ENCODE measurements around the gene STK11.

The STK11 gene

GRCh38 chr19:1254530-1255185 lies 49.1 kb downstream of the STK11 start:
- no peak overlapping the region for H3K18ac ChIP-seq (ENCODE audit: low read length)
- H3K23ac ChIP-seq (ENCODE audit: low read length), result no peak overlapping the region
- H3K27ac ChIP-seq (ENCODE audit: low read depth, low read length), result peak overlapping the region; percentile 13
- H3K4me1 ChIP-seq (ENCODE audit: control insufficient read depth, low read depth, low read length), result no peaks in the 10 kb centered on the region
- H2BK120ac ChIP-seq (ENCODE audit: low read depth, low read length), result no peak overlapping the region
- H2BK15ac ChIP-seq (replicated peaks; ENCODE audit: low read depth), result no peak overlapping the region
- H4K8ac ChIP-seq (ENCODE audit: low read depth, low read length), result no peak overlapping the region
- H3K36me3 ChIP-seq (ENCODE audit: control insufficient read depth, insufficient read depth, low read length), result peaks cover 22% of the 10 kb centered on the region
- no peak overlapping the region for H4K5ac ChIP-seq (ENCODE audit: low read length)
- peaks cover 15% of the 10 kb centered on the region for H3K79me1 ChIP-seq (ENCODE audit: low read length)
- no peak overlapping the region for H3K56ac ChIP-seq (ENCODE audit: low read length)
- H3K9ac ChIP-seq (ENCODE audit: low read length), result no peak overlapping the region
- DNase-seq, result no peak
- no peak overlapping the region for H3K4me3 ChIP-seq (ENCODE audit: low read length)
- no CpG with 5 or more reads among the region's 20 CpGs for whole genome bisulfite sequencing (ENCODE audit: extremely low coverage, insufficient coverage, low lambda C conversion rate)
- no peak overlapping the region for H2BK5ac ChIP-seq (ENCODE audit: low read length)
- H3K27me3 ChIP-seq (ENCODE audit: insufficient read depth, low read length, poor library complexity), result no peaks in the 10 kb centered on the region
- H3K4me2 ChIP-seq (ENCODE audit: low read length), result no peak overlapping the region
- no peak overlapping the region for H2AK5ac ChIP-seq (ENCODE audit: low read length)
- H3K79me2 ChIP-seq (ENCODE audit: control insufficient read depth, insufficient read depth, low read length), result peaks cover 63% of the 10 kb centered on the region
- no peak overlapping the region for H3K4ac ChIP-seq (ENCODE audit: low read depth, low read length)

- no peak overlapping the region for H3K4ac ChIP-seq (ENCODE audit: low read depth, low read length)
- no peak overlapping the region for H3K18ac ChIP-seq (ENCODE audit: low read length)
- H3K79me2 ChIP-seq (ENCODE audit: control insufficient read depth, insufficient read depth, low read length), result peaks cover 58% of the 10 kb centered on the region
- H2BK15ac ChIP-seq (replicated peaks; ENCODE audit: low read depth), result no peak overlapping the region
- H4K5ac ChIP-seq (ENCODE audit: low read length), result no peak overlapping the region
- no peak overlapping the region for H3K9ac ChIP-seq (ENCODE audit: low read length)
- no CpG with 5 or more reads among the region's 52 CpGs for WGBS (ENCODE audit: extremely low coverage, insufficient coverage, low lambda C conversion rate)
- H2AK5ac ChIP-seq (ENCODE audit: low read length), result no peak overlapping the region
- H3K23ac ChIP-seq (ENCODE audit: low read length), result no peak overlapping the region
- H2BK5ac ChIP-seq (ENCODE audit: low read length), result no peak overlapping the region
- peaks cover 15% of the 10 kb centered on the region for H3K79me1 ChIP-seq (ENCODE audit: low read length)
- no peaks in the 10 kb centered on the region for H3K27me3 ChIP-seq (ENCODE audit: insufficient read depth, low read length, poor library complexity)
- peak overlapping the region; percentile 7 for H3K56ac ChIP-seq (ENCODE audit: low read length)
- no peak overlapping the region for H2BK120ac ChIP-seq (ENCODE audit: low read depth, low read length)
- no peak overlapping the region for H3K4me3 ChIP-seq (ENCODE audit: low read length)
- H3K4me1 ChIP-seq (ENCODE audit: control insufficient read depth, low read depth, low read length), result no peaks in the 10 kb centered on the region
- peaks cover 22% of the 10 kb centered on the region for H3K36me3 ChIP-seq (ENCODE audit: control insufficient read depth, insufficient read depth, low read length)
- peak overlapping the region; percentile 37 for H3K27ac ChIP-seq (ENCODE audit: low read depth, low read length)
- H3K4me2 ChIP-seq (ENCODE audit: low read length), result no peak overlapping the region
- DNase-seq, result no peak
- H4K8ac ChIP-seq (ENCODE audit: low read depth, low read length), result no peak overlapping the region
Observed at GRCh38 chr19:1255186-1256161, 49.9 kb downstream of the STK11 start.

GRCh38 chr19:1256646-1257474 lies 51.3 kb downstream of the STK11 start:
- H3K79me2 ChIP-seq (ENCODE audit: control insufficient read depth, insufficient read depth, low read length), result peaks cover 44% of the 10 kb centered on the region
- H3K4me2 ChIP-seq (ENCODE audit: low read length), result no peak overlapping the region
- no peak overlapping the region for H2BK120ac ChIP-seq (ENCODE audit: low read depth, low read length)
- H2AK5ac ChIP-seq (ENCODE audit: low read length), result no peak overlapping the region
- H3K23ac ChIP-seq (ENCODE audit: low read length), result no peak overlapping the region
- no peak overlapping the region for H3K18ac ChIP-seq (ENCODE audit: low read length)
- no peak overlapping the region for H3K9ac ChIP-seq (ENCODE audit: low read length)
- DNase-seq, result no peak
- no peak overlapping the region for H3K56ac ChIP-seq (ENCODE audit: low read length)
- no peak overlapping the region for H3K27ac ChIP-seq (ENCODE audit: low read depth, low read length)
- no CpG with 5 or more reads among the region's 46 CpGs for WGBS (ENCODE audit: extremely low coverage, insufficient coverage, low lambda C conversion rate)
- no peak overlapping the region for H4K8ac ChIP-seq (ENCODE audit: low read depth, low read length)
- H3K36me3 ChIP-seq (ENCODE audit: control insufficient read depth, insufficient read depth, low read length), result peaks cover 18% of the 10 kb centered on the region
- no peaks in the 10 kb centered on the region for H3K4me1 ChIP-seq (ENCODE audit: control insufficient read depth, low read depth, low read length)
- H3K4ac ChIP-seq (ENCODE audit: low read depth, low read length), result no peak overlapping the region
- no peak overlapping the region for H2BK5ac ChIP-seq (ENCODE audit: low read length)
- no peaks in the 10 kb centered on the region for H3K27me3 ChIP-seq (ENCODE audit: insufficient read depth, low read length, poor library complexity)
- no peak overlapping the region for H4K5ac ChIP-seq (ENCODE audit: low read length)
- H3K79me1 ChIP-seq (ENCODE audit: low read length), result peaks cover 15% of the 10 kb centered on the region
- H3K4me3 ChIP-seq (ENCODE audit: low read length), result no peak overlapping the region
- no peak overlapping the region for H2BK15ac ChIP-seq (replicated peaks; ENCODE audit: low read depth)

GRCh38 chr19:1257475-1258162 lies 52.0 kb downstream of the STK11 start:
- Histone ChIP-seq H2BK5ac (ENCODE audit: low read length) (no peak overlapping the region), H3K23ac (ENCODE audit: low read length) (no peak overlapping the region), H3K4me1 (ENCODE audit: control insufficient read depth, low read depth, low read length) (peaks cover 2% of the 10 kb centered on the region), H2AK5ac (ENCODE audit: low read length) (no peak overlapping the region), H3K4me2 (ENCODE audit: low read length) (no peak overlapping the region), H3K79me1 (ENCODE audit: low read length) (peaks cover 15% of the 10 kb centered on the region), H3K27me3 (ENCODE audit: insufficient read depth, low read length, poor library complexity) (no peaks in the 10 kb centered on the region), H3K36me3 (ENCODE audit: control insufficient read depth, insufficient read depth, low read length) (peaks cover 17% of the 10 kb centered on the region), H4K8ac (ENCODE audit: low read depth, low read length) (no peak overlapping the region), H3K27ac (ENCODE audit: low read depth, low read length) (peak overlapping the region; percentile 26), H3K4me3 (ENCODE audit: low read length) (no peak overlapping the region), H4K5ac (ENCODE audit: low read length) (no peak overlapping the region), H3K4ac (ENCODE audit: low read depth, low read length) (no peak overlapping the region), H3K56ac (ENCODE audit: low read length) (no peak overlapping the region), H3K18ac (ENCODE audit: low read length) (no peak overlapping the region), H3K79me2 (ENCODE audit: control insufficient read depth, insufficient read depth, low read length) (peaks cover 36% of the 10 kb centered on the region), H2BK15ac (replicated peaks; ENCODE audit: low read depth) (no peak overlapping the region), H3K9ac (ENCODE audit: low read length) (no peak overlapping the region), H2BK120ac (ENCODE audit: low read depth, low read length) (no peak overlapping the region)
- WGBS (ENCODE audit: extremely low coverage, insufficient coverage, low lambda C conversion rate), result no CpG with 5 or more reads among the region's 23 CpGs
- no peak for DNase-seq

GRCh38 chr19:1258163-1258492 lies 52.5 kb downstream of the STK11 start:
- H3K9ac ChIP-seq (ENCODE audit: low read length), result no peak overlapping the region
- no peak overlapping the region for H4K5ac ChIP-seq (ENCODE audit: low read length)
- no peak overlapping the region for H3K56ac ChIP-seq (ENCODE audit: low read length)
- H3K36me3 ChIP-seq (ENCODE audit: control insufficient read depth, insufficient read depth, low read length), result peaks cover 17% of the 10 kb centered on the region
- H3K79me2 ChIP-seq (ENCODE audit: control insufficient read depth, insufficient read depth, low read length), result peaks cover 31% of the 10 kb centered on the region
- H3K27me3 ChIP-seq (ENCODE audit: insufficient read depth, low read length, poor library complexity), result no peaks in the 10 kb centered on the region
- no peak for DNase-seq
- no peak overlapping the region for H2BK120ac ChIP-seq (ENCODE audit: low read depth, low read length)
- H3K27ac ChIP-seq (ENCODE audit: low read depth, low read length), result peak overlapping the region; percentile 26
- no peak overlapping the region for H3K4ac ChIP-seq (ENCODE audit: low read depth, low read length)
- H2BK5ac ChIP-seq (ENCODE audit: low read length), result no peak overlapping the region
- no CpG with 5 or more reads among the region's 8 CpGs for WGBS (ENCODE audit: extremely low coverage, insufficient coverage, low lambda C conversion rate)
- no peak overlapping the region for H3K4me3 ChIP-seq (ENCODE audit: low read length)
- H3K18ac ChIP-seq (ENCODE audit: low read length), result no peak overlapping the region
- peaks cover 4% of the 10 kb centered on the region for H3K4me1 ChIP-seq (ENCODE audit: control insufficient read depth, low read depth, low read length)
- H2AK5ac ChIP-seq (ENCODE audit: low read length), result no peak overlapping the region
- peaks cover 15% of the 10 kb centered on the region for H3K79me1 ChIP-seq (ENCODE audit: low read length)
- no peak overlapping the region for H4K8ac ChIP-seq (ENCODE audit: low read depth, low read length)
- H2BK15ac ChIP-seq (replicated peaks; ENCODE audit: low read depth), result no peak overlapping the region
- no peak overlapping the region for H3K23ac ChIP-seq (ENCODE audit: low read length)
- H3K4me2 ChIP-seq (ENCODE audit: low read length), result no peak overlapping the region

All from mesendoderm (in vitro differentiated cells).